Hepatocyte (in vitro differentiated cells): ENCODE data around the gene EPC2.

ENCODE experiments used
- CTCF ChIP-seq: fragments of 200-600 bp; sonication (generic); IDR thresholded peaks from 2 replicates; pipeline ENCODE4 v1.5.1; 2016; ENCODE audit warnings: antibody characterized with exemption, mild to moderate bottlenecking; ENCODE audit not compliant: poor library complexity
- EZH2 ChIP-seq: fragments of 200-600 bp; sonication (generic); IDR thresholded peaks from 2 replicates; pipeline ENCODE4 v1.6.1; 2016; ENCODE audit warnings: antibody characterized with exemption, mild to moderate bottlenecking, borderline replicate concordance

GRCh38 chr2:148737742-148738141 lies 93.2 kb downstream of the EPC2 start:
- TF ChIP-seq EZH2: no peak
- no peak for TF ChIP-seq CTCF
